GM20000 (cell line): ENCODE results near the gene ANKRD66.

Experiments
- DNase-seq: peaks from one replicate; pipeline ENCODE4 v3.0.0; 2012; ENCODE audit warnings: low spot score
- TF ChIP-seq, protein P1 (sequence below): IDR thresholded peaks from 2 replicates; pipeline ENCODE4 v1.5.1; 2012; ENCODE audit warnings: mild to moderate bottlenecking, control low read depth; ENCODE audit errors: extremely low read depth, missing control alignments

Gene ANKRD66

DNA sequence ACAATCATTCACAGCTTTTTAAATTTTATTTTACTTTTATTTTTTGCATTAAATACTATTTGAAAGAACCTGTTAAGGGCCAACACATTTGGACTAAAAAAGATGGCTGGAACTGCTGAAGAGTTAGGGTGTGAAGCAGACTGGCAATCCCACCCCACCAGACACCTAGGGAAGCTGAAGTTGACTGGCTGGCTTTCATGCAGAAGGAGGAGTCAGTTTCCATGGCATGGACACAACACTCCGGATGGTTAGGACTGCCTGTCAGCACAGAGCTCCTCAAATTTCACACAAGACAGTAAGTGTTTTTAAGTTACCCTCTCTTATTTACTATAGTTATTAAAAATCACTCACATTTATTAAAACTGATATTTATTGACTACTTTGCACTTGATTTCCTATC lies at the start of gene ANKRD66:
Gene ANKRD66 (plus strand): TSS at position 238 of the 400 bp plus-strand sequence. CDS start 5,016 bp downstream, outside the sequence.
- TF ChIP-seq, protein P1, sequence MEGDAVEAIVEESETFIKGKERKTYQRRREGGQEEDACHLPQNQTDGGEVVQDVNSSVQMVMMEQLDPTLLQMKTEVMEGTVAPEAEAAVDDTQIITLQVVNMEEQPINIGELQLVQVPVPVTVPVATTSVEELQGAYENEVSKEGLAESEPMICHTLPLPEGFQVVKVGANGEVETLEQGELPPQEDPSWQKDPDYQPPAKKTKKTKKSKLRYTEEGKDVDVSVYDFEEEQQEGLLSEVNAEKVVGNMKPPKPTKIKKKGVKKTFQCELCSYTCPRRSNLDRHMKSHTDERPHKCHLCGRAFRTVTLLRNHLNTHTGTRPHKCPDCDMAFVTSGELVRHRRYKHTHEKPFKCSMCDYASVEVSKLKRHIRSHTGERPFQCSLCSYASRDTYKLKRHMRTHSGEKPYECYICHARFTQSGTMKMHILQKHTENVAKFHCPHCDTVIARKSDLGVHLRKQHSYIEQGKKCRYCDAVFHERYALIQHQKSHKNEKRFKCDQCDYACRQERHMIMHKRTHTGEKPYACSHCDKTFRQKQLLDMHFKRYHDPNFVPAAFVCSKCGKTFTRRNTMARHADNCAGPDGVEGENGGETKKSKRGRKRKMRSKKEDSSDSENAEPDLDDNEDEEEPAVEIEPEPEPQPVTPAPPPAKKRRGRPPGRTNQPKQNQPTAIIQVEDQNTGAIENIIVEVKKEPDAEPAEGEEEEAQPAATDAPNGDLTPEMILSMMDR: no peak
- DNase-seq: no peak

DNA sequence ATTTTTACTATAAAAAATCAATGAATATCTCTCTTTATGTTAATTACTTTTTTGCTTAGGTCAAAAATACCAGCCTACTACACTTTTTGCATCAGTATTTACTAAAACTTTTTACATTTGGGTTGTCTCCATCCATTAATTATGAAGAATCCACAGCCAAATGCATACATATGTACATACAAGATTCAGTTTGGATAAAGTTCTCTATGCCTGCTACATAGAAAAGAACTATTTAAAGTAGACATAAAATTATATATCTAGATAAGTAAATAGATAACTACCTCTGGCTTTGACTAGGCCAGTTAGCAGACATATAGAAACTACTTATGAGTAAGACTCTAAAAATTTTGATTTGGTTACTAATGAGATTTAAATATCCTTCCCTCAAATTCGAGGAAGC lies 46.8 kb upstream of the ANKRD66 start:
- no peak for DNase-seq
- TF ChIP-seq, protein P1: no peak

DNA sequence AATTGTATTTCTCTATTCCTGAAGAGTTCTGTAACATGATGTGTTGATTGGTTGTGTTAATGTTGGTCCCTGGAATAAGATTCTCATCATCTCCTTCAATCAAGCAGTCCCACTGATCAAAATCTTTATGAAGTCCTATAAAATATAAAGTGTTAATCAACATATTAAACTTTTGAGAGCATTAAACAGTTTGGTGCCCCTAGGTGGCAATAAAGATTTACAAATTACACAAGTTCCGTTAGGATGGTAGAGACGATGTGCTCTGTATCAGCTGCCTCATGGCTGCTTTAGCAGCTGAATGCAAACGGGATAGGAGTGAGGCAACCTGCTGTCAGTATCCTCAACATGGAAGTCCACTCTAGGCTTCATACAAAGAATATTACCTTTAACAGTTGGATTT lies 42.2 kb upstream of the ANKRD66 start:
- DNase-seq: no peak
- TF ChIP-seq, protein P1: no peak

DNA sequence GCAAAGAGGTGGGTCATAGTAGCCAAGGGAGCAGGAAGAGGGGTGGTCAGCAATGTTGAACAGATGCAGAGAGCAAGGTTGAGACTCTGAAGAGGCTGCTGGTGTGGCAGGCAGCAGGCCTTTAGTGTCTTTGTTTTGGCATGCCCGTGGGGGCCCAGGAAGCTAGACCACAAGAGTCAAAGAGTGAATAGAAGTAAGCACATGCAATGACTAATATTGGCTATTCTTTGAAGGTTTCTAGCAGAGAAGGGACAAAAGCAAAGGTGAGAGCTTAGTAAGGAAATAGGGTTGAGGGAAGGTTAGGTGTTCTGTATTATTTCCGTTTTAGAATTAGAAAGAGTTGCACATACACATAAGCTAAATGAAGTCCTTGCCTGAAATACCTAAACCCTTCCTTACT lies 40.3 kb upstream of the ANKRD66 start:
- TF ChIP-seq, protein P1: no peak
- no peak for DNase-seq

DNA sequence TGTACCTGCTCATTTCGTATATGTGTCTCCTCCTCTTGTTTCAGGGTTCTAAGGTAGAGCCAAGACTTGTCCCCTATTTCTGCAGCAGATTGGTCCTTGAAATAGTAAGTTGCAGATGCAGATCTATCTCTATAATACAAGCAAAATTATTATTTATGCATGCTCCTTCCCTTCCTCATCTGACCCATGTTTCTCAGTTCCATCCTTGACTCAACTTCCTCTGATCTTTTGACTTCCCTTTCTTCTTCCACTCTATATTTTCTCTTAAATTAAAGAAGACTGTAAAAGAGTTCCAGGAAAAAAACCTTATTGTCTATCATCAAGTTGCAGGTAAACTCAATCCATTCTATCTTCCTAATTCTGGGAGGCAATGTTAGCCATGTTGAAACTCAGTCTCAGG lies 35.2 kb upstream of the ANKRD66 start:
- TF ChIP-seq, protein P1: no peak
- DNase-seq: no peak

DNA sequence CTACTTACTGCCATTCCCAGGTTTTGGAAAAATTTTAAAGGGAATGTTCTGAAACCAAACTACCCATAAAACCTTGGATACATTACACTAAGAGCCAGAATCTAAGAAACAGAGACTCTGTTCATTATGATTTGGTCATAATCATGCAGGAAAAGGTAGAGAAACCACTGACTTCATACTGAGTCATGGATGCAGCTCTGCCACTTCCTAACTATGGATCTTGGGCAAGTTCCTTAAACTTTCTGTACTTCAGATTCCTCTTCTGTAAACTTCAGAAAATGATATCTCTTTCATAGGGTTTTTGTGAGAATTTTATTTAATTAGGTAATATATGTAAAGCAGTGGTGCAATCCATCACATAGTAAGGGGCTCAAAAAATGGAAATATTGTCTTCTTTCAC lies 31.6 kb upstream of the ANKRD66 start:
- TF ChIP-seq, protein P1: no peak
- DNase-seq: no peak

DNA sequence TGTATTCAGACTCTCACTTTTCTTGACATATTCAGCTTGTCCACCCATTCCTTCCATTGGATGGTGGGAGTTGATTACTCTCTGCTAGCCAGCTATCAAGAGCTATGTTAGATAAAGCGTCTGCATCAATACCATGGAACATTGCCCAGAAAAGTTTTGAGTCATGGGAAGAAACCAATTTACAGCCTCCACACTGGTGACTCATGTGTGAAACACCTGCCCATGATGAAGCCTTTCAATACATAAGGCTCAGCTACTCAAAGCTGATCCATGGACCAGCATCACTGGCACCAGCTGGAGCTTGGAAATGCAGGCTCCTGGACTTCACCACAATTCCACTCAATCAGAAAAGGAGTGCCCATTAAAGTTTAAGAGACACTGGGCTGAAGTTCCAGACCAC lies 27.6 kb upstream of the ANKRD66 start:
- TF ChIP-seq, protein P1: no peak
- DNase-seq: no peak
